Measurements from ENCODE around the gene TECPR1.

- TF ChIP-seq, protein P1, sequence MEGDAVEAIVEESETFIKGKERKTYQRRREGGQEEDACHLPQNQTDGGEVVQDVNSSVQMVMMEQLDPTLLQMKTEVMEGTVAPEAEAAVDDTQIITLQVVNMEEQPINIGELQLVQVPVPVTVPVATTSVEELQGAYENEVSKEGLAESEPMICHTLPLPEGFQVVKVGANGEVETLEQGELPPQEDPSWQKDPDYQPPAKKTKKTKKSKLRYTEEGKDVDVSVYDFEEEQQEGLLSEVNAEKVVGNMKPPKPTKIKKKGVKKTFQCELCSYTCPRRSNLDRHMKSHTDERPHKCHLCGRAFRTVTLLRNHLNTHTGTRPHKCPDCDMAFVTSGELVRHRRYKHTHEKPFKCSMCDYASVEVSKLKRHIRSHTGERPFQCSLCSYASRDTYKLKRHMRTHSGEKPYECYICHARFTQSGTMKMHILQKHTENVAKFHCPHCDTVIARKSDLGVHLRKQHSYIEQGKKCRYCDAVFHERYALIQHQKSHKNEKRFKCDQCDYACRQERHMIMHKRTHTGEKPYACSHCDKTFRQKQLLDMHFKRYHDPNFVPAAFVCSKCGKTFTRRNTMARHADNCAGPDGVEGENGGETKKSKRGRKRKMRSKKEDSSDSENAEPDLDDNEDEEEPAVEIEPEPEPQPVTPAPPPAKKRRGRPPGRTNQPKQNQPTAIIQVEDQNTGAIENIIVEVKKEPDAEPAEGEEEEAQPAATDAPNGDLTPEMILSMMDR (conservative IDR thresholded peaks at IDR 0.05 in 1 of 2, IDR thresholded peaks at IDR 0.05 in 1 of 2; ENCODE audit: low read depth in 1 of 2, low read length in 2 of 2), result no peak
- TF ChIP-seq EZH2 (IDR thresholded peaks at IDR 0.05; ENCODE audit: low read length, missing control alignments), result no peak
These were observed 76.6 kb downstream of the TECPR1 start for GRCh38 chr7:98175260-98175940.
